NCI-H2029 (cell line): ENCODE data around the gene COPS3.

Experiments
- DNase-seq: peaks from one replicate; lab custom pipeline; 2025; lab: John Stamatoyannopoulos, UW

COPS3 gene

DNA sequence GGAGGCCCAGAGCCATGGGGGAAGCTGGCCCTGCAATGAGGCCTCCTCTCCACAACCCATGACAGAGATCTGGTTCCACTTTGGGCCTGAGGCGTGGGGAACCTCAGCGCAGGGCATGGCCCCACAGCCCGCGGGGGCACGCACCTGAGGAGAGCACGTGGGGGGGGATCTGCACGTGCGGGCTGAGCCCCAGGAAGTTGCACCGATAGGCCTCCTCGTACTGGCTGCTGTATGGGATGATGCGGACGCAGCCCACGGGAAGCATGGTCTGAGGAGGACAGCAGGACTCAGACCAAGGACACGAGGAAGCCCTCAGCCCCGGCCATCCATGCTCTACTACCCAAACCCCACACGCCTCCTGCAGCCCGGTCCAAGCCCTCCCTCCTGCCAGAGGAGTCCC is 64.8 kb downstream of the COPS3 start:
- DNase-seq: no peak

DNA sequence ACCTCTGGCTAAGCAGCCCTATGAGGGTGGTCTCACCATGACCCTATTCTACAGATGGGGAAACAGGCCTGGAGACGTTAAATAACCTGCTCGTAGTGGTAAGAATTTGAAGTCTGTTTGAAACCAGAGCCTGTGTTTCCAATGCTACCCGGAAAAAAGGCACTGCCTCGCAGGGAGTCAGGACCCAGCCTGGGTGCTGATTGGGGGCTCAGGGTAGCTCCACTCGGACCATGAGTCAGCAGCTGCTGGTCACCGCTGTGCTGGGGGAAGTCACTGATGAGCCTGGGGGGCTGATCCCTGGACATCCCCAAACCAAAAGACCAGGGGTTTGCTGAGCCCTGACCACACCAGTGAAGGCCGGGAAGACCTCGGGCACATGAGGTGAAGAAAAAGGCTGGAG is 65.5 kb downstream of the COPS3 start:
- no peak for DNase-seq

DNA sequence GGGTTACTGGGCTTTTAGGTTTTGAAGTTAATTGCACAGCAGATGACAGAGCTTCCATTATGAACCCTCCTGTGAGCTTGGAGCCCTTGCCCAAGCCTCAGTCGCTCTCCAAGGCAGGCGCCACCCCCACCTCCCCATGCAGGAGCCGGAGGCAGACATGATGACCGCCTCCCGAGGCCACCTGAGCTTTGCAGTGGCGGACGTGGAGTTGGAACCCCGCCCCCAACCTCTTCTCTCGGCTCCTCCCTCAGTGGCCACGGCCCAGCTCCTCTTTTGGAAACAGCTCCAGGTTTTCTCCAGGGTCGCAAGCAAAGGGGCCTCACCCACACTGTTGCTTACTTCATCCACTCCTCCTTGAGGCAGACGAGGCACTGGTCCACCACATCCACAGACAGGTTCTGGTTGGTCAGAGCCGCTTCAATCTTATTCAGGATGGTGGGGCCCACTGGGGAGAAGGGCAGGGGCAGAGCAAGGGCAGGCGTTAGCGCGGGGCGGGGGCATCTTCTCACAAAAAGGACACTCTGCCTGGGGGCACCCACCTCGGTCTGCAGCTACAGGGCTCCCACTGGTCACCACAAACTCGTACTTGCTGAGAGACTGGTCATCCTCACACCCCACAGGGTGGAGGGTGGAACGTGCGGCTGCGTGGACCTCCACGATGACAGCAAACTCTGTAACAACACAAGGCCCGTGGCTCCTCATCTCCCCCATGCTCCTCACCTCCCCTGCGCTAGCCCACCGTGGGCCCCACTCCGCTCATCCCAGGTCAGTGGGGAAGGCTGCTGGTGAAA is 66.2 kb downstream of the COPS3 start:
- no peak for DNase-seq

DNA sequence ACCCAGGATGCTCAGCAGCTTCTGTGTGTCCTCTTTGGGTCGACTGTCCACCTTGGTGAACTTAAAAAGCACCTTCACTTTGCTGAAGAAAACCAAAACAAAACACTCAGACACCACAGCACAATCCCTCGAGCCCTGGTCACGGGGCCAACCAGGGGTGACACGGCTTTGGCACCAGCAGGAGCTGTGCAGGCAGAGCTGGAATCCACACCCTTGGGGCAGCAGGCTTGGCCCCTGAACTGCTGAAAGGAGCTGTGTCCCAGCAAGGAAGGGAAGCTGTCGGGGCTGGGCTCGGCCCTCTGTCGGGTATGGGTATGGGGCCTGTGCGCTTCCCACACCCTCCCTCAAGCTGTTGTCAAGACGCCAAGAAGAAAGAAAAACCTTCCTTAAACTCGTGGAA is 67.3 kb downstream of the COPS3 start:
- DNase-seq: no peak

DNA sequence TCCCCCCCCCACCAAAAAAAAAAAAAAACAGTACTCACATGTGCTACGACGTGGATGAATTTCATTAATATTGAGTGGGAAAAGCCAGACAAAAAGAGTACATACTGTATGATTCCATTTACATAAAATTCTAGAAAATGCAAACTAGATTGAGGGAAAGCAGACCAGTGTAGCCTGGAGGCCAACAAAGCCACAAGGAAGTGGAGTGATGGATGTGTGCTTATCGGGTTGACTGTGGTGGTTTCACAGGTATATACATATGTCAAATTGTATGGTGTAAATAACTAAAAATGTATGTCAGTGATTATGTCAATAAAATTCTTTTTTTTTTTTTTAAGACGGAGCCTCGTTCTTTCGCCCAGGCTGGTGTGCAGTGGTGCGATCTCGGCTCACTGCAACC is 73.0 kb downstream of the COPS3 start:
- DNase-seq: no peak

DNA sequence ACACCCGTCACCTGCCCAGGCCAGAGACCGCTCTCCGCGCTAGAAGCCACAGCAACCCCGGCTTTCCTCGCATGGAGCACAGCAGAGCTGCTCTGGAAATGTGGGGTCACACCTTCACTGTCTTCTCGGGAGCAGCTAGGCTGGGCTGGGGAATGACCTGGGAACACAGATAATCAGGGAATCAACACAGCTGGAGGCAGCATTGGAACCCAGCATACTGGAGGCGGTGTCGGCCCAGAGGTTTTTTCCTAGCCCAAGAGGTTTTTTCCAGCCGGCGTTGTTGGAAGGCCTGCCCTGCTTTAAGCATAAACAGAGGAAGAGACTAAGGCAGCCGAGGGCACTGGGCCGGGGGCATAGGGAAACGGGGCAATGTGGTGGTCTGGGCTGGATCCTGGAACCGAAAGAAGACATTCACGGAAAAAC is 74.1 kb downstream of the COPS3 start:
- DNase-seq: no peak

DNA sequence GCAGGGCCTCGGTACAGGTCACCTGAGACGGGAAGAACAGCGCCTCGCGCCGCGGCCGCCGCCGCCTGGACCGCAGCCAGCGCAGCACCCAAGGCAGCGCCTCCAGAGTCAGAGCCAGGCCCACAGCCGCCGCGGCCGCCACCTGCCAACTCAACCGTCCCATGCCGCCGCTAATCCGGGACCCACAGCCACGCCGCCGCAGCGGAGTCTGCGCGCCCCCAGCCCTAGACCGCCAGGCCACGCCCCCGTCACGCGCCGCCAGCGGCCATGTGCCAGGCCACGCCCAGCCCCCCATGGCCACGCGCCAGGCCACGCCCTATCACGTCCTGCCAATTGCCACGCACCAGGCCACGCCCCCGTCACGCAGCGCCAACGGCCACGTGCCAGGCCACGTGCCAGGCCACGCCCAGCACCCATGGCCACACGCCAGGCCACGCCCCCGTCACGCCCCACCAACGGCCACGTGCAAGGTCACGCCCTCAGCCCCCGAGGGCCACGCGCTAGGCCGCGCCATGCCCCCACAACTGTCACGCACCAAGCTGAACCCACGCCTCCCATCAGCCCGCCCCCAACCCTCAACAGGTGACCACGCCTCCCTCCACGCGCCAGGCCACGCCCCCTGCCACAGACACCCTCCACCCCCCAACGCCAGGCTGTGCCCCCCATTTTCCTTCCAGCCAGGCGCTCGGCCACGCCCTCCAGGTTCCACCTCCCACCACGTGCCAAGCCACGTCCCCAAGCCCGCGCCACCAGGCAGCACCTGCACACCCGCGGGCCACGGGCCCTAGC is 74.7 kb downstream of the COPS3 start, which contains the start of gene PLD6:
Gene PLD6, minus strand, starts transcription at position 210 of the 789 bp plus-strand sequence. Its CDS starts 47 bp downstream, at position 163.
- DNase-seq: peak; percentile 62

DNA sequence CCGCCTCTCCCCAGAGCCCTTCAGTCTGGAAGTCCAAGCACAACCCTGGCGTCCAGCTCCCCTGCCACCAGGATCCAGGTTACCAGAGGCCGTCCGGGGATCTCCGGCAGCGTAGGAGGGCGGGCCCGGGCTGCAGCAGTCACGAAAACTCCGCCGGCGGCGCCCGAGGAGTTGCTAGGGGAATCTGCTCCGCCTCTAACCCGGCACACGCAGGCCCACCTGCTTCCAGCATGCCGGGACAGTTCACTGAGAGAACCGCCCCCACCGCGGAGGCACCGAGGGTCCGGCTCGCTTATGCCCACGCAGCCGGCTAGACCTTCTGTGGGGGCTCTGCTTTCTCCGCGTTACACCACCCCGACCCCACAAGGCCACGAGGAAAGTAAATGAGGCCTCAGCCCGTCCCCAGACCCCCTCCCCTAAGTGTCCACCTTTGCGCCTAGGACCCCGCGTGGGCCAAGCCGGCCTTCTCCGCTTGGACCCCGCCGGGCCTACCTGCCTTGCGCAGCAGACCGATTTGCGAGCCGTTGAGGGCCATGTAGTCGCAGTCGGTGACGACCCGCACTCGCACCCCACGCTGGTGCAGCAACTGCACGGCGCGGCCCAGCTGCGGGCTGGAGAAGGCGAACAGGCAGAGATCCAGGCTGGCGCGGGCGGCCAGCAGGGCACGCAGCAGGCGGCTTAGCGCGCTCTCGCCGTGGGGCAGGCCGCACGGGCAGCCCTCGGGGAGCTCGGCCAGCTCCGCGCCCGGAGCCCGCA is 75.5 kb downstream of the COPS3 start:
- no peak for DNase-seq

DNA sequence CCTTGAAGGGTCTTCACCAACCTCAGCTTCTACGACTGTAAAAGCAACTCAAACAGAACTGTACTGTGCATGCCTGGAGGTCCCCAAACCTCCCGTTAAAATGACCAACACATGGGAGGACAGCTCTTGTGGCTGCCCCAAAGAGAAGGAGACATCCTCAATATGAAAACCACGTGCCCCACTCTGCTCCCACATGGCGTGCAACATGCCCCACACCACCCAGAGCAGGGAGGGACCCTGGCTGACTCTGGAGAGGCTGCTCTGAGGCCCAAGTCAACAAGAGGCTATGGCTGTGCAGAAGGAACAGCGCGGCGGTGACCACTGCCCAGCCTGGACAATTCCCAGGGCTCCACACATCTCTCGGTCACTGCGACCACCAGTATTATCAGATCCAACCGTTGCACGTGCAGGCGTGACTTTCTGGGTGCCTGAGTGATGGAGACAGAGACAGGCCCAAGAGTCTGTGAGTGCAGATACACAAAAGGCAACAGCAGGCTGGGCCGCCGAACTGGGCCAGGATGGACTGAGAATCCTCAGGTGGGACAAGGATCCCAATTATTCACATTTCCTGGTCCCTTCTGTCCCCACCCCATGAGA is 76.3 kb downstream of the COPS3 start:
- no peak for DNase-seq

DNA sequence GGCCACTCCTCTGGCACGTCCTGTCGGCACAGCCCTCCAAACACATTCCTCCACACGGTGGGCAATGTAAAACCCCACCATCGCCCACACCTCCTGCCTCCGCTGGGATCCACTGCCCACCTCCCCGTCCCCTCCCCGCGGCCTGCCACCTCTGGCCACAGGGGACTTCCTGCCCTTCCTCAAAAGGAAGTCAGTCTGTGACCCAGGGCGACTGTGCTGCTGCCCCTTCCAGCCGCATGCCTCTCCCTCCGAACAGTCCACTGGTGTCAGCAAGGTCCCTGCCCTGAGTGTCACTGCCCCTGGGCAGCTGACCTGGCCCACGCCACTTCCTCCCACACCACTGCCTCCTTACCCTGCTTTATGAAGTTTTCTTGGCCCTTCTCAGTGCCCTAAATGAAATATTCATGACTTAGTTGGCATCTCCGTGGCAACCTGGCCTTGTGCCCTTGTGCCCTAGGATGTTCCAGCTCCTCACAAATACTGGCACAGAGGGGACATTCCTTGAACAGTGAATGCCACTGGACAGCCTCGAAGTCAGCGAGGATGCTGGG is 76.9 kb downstream of the COPS3 start:
- DNase-seq: no peak

DNA sequence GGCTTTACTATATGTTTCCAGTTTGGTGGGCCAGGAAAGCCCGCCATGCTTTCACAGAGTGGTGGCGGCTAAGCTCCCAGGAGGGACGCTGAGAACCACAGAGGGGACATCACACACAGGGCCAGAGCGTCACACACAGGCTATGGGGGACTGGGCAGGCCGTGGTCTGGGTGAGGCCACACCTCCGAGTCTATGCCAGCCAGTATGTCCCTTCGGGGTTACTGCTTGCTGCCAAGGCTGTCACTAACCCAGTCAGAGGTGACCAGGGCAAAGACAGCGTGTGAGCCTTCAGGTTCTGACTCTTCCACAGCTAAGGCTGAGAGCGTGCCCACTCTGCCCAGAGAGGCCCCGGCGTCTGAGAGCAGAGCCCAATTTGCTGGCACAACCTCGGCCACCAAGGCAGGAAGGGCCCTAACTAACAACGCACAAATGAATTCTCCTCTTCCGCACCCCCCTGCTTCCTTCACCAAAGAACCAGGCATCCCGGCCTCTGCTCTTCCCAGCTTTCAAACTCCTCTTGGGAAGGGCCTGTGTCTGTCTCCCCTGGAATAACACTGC is 77.8 kb downstream of the COPS3 start:
- no peak for DNase-seq

DNA sequence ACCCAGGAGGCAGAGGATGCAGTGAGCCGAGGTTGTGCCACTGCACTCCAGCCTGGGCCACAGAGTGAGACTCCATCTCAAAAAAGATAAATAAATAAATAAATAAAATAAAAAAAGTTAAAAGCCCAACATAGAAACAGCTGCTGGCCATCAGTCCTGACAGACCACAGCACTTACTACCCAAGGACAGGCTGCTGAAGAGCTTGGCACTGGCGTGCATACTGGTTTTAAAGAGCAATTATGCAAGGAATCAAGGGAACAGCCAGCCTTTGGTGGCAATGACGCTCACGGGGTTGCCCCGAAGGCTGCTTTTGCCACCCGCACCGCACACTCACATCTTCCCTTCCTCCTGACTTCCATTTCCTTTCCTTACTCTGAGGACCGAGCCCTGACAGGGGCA is 79.1 kb downstream of the COPS3 start:
- DNase-seq: no peak

DNA sequence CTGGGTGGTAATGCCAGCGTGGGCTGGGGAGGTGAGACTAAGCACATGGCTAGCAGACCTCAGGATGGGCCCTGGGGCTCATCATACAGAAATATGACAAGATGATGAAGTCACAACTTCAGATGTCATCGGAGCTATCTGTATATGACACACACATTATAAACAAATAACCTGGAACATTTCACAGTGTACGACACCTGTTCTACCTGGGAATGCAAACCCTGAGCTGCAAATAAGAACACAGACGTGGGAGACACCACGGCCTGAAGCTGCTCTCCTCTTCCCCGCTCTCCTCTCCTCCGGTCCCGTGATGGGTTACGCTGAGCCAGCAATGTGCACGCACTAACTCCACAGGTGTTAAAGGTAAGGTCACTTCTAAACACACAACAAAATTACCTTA is 79.8 kb downstream of the COPS3 start:
- no peak for DNase-seq

DNA sequence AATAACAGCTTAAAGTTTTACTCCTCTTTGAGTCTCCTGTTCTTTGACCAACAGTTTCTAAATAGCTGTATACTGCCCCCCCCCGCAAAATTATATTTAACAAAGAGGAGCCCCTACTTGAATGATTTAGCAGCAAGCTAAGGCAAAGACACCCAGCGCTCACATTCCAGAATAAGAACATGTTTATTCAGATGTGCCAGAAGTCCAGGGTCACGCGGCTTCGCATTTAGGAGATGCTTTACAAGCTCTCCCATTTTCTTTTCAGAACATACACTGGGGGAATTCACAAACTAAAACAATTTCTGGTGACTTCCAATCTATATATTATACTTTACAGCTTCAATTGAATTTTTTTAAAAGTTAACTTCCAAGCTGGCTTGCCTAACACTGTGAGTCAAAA is 80.2 kb downstream of the COPS3 start:
- no peak for DNase-seq

DNA sequence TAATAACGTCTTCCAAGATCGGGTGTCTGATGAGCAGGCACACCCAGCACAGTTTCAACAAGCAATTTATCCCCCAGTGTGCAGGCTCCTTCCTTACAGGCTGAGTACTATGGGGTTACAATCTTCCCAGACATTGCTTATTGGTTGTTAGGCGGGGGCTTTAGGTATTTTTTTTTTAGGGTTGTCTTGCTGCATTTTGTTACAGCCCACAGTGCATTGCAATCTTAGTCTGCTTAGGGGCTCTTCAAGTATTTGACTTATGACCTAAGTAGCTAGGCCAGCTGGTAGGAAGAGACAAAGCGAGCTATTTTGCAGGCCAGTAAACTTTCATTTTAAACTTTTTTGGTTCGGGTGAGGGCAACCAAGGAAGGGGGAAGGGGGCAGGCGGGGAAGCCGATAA is 80.7 kb downstream of the COPS3 start:
- DNase-seq: no peak

DNA sequence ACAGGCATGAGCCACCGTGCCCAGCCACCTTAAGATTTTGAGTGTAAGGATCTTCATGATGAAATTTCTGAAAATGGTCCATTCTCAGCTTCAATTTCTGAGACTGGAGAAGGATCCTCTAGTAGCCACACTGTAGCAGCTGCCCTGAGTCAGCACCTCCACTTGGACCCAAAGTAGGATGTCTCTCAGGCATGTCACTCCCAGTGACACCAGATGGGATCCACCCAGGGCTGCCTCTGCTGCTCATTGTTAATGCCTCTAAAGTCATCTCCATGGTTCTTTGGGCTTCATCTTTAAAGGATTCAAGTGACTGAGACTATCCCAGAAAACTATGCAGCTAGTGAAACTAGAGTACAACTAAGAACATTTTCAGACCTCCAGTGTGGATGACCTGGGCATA is 82.8 kb downstream of the COPS3 start:
- DNase-seq: no peak

DNA sequence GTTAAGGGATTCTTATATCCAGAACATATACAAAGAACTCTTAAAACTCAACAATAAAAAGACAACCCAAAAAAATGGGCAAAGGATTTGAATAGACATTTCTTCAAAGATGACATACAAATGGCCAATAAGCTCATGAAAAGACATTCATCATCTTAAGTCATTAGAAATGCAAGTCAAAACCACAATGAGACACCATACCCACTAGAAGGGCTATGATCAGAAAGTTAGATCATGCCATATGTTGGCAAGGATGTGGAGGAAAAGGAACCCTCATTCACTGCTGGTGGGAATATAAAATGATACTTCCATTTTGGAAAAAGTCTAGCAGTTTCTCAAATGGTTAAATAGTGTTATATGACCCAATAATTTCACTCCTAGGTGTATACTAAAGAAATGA is 84.3 kb downstream of the COPS3 start:
- no peak for DNase-seq
